ENCODE data around the gene ASZ1.
"Not testable (repeated sequence)": the region's sequence is repeated elsewhere in the genome, so short reads cannot be mapped to it uniquely, and the experiment has no call there.

ASZ1 gene

GRCh38 chr7:117444646-117445045, 17.4 kb upstream of the ASZ1 start:
- TF ChIP-seq, protein P1, sequence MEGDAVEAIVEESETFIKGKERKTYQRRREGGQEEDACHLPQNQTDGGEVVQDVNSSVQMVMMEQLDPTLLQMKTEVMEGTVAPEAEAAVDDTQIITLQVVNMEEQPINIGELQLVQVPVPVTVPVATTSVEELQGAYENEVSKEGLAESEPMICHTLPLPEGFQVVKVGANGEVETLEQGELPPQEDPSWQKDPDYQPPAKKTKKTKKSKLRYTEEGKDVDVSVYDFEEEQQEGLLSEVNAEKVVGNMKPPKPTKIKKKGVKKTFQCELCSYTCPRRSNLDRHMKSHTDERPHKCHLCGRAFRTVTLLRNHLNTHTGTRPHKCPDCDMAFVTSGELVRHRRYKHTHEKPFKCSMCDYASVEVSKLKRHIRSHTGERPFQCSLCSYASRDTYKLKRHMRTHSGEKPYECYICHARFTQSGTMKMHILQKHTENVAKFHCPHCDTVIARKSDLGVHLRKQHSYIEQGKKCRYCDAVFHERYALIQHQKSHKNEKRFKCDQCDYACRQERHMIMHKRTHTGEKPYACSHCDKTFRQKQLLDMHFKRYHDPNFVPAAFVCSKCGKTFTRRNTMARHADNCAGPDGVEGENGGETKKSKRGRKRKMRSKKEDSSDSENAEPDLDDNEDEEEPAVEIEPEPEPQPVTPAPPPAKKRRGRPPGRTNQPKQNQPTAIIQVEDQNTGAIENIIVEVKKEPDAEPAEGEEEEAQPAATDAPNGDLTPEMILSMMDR (IDR thresholded peaks at IDR 0.05; ENCODE audit: unreplicated experiment in 3 of 3) = no peak
- peaks cover 6% of the 10 kb centered on the region for H3K9me3 Mint-ChIP-seq

DNA sequence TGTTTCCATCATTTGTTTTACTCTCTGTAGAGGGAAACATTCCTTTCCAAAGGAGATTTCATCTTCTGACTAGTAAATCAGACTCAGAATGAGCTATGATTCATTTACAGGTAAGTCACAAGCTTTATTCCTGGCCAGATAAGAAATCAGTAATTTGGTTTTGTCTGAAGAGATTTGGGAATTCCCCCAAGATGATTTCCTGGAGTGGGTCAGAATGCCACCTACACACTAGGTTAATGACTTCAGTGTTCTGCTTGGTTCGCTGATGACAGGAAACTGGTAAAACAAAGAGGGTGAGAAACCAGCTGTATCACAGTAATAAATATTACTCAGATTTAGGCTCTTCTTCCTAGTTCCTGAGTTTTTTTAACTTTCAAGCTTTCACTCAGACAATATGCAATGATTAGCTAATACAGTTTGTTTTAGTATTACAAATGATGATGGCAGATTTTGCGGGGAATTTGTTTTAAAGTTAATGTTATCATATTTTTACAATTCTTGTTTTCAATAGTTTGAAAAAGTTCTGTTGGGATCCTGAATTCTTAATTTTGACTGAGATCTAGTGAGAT, 8.3 kb upstream of the ASZ1 start:
- Mint-ChIP-seq H3K27ac (no peak overlapping the region), H3K4me3 (no peak overlapping the region), H3K4me1 (no peaks in the 10 kb centered on the region), H3K36me3 (ENCODE audit: low read depth) (no peaks in the 10 kb centered on the region), H3K27me3 (ENCODE audit: low read depth) (no peaks in the 10 kb centered on the region), H3K9me3 (peaks cover 2% of the 10 kb centered on the region)
- TF ChIP-seq, protein P1 (IDR thresholded peaks at IDR 0.05; ENCODE audit: unreplicated experiment in 3 of 3) = no peak

More at GRCh38 chr7:117444646-117445045, 17.4 kb upstream of the ASZ1 start:
- Mint-ChIP-seq H3K27me3 (ENCODE audit: low read depth) (peaks cover 9% of the 10 kb centered on the region), H3K4me1 (no peaks in the 10 kb centered on the region), H3K36me3 (ENCODE audit: low read depth) (peaks cover 3% of the 10 kb centered on the region), H3K27ac (no peak overlapping the region), H3K4me3 (no peak overlapping the region)

DNA sequence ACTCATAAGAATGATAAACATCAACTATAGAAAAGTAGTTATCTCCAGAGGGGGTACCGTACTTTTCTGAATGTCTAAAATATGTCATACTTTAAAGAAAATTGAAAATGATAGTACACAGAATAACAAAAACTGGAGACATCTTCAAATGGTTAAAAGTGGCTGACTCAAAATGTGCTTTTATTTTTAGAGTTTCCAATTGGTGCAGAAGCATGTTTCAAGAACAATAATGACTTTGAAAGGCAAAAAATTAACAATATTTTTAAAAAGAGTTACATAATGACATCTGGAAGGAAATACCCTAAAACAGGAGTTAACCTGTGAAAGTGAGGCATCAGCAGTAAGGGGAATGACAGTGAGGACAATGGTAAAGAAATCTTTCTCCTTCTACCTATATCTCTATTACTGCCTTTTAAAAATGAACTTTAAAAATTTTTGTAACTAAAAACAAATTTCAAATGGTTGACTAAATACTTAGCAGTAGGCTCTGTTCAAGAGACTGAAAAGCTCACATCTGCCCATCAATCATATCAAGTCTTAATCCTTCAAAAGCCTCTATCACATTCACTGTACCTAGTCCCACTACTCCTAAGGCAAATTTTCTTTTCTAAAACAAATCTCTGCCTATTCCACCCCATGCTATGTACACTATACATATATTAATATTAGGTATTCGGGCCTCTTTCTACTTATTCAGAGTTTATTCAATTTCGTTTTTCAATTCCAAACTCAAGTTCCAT, 3.0 kb downstream of the ASZ1 start:
- no peaks in the 10 kb centered on the region for H3K27me3 Mint-ChIP-seq (ENCODE audit: low read depth)
- no peak overlapping the region for H3K27ac Mint-ChIP-seq
- H3K4me1 Mint-ChIP-seq = no peaks in the 10 kb centered on the region
- TF ChIP-seq, protein P1 (IDR thresholded peaks at IDR 0.05; ENCODE audit: unreplicated experiment in 3 of 3) = no peak
- no peaks in the 10 kb centered on the region for H3K36me3 Mint-ChIP-seq (ENCODE audit: low read depth)
- no peaks in the 10 kb centered on the region for H3K9me3 Mint-ChIP-seq
- no peak overlapping the region for H3K4me3 Mint-ChIP-seq

DNA sequence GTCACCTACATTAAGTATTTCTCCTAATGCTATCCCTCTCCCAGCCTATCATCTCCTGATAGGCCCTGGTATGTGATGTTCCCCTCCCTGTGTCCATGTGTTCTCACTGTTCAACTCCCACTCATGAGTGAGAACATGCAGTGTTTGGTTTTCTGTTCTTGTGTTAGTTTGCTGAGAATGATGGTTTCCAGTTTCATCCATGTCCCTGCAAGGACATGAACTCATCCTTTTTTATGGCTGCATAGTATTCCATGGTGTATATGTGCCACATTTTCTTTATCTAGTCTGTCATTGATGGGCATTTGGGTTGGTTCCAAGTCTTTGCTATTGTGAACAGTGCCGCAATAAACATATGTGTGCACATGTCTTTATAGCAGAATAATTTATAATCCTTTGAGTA, 12.7 kb downstream of the ASZ1 start:
- not testable (repeated sequence) for H3K27me3 Mint-ChIP-seq (ENCODE audit: low read depth); H3K4me1 Mint-ChIP-seq; H3K27ac Mint-ChIP-seq; H3K36me3 Mint-ChIP-seq (ENCODE audit: low read depth); H3K9me3 Mint-ChIP-seq; H3K4me3 Mint-ChIP-seq

GRCh38 chr7:117412946-117413559, 14.2 kb downstream of the ASZ1 start:
- Mint-ChIP-seq H3K36me3 (ENCODE audit: low read depth) (no peaks in the 10 kb centered on the region), H3K4me1 (no peaks in the 10 kb centered on the region), H3K27me3 (ENCODE audit: low read depth) (no peaks in the 10 kb centered on the region), H3K27ac (no peak overlapping the region), H3K9me3 (no peaks in the 10 kb centered on the region), H3K4me3 (no peak overlapping the region)
- TF ChIP-seq, protein P1 (IDR thresholded peaks at IDR 0.05; ENCODE audit: unreplicated experiment in 3 of 3) = no peak

DNA sequence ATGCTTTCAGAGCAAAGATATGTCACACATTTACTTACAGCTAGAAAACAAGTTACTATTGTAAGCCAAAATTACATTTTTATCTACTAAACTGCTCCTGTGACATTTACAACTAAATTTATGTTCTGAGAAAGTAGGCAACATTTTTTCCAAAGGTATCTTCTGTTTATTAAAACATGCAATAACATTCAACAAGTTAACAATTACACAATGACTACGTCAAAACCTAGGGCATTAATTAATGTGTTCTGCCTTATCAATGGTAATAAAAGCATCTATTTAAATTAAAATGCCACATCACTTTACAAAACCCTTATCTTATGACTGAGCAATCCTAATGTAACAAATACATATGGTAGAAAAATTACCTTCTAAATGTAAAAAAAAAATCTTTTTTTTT, 14.9 kb downstream of the ASZ1 start:
- no peak overlapping the region for H3K27ac Mint-ChIP-seq
- TF ChIP-seq, protein P1 (IDR thresholded peaks at IDR 0.05; ENCODE audit: unreplicated experiment in 3 of 3) = no peak
- no peaks in the 10 kb centered on the region for H3K27me3 Mint-ChIP-seq (ENCODE audit: low read depth)
- no peaks in the 10 kb centered on the region for H3K4me1 Mint-ChIP-seq
- no peaks in the 10 kb centered on the region for H3K9me3 Mint-ChIP-seq
- H3K4me3 Mint-ChIP-seq = no peak overlapping the region
- no peaks in the 10 kb centered on the region for H3K36me3 Mint-ChIP-seq (ENCODE audit: low read depth)
